ENCODE measurements around the gene MYEOV.

DNA sequence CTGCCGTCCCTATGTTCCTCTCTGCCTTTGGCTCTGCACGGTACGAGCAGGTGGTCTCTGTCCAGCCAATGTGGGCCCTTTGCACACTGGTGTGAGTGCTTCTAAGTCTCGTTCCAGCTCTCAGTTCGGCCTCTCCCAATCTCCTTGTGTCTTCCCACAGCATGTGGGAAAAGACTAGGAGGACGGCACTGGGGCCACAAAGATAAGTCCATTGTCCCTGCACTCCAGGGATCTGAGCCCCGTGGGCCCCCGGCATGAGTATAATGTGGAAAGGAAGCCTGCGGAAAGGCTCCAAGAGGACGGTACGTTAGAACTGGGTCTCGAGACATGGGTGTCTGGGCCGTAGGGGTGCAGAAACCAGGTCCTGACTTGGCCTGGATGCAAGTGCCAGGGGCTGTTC is 16.4 kb downstream of the MYEOV start:
- TF ChIP-seq POLR2A (IDR thresholded peaks at IDR 0.05; ENCODE audit: low read depth), result no peak
- TF ChIP-seq, protein P1, sequence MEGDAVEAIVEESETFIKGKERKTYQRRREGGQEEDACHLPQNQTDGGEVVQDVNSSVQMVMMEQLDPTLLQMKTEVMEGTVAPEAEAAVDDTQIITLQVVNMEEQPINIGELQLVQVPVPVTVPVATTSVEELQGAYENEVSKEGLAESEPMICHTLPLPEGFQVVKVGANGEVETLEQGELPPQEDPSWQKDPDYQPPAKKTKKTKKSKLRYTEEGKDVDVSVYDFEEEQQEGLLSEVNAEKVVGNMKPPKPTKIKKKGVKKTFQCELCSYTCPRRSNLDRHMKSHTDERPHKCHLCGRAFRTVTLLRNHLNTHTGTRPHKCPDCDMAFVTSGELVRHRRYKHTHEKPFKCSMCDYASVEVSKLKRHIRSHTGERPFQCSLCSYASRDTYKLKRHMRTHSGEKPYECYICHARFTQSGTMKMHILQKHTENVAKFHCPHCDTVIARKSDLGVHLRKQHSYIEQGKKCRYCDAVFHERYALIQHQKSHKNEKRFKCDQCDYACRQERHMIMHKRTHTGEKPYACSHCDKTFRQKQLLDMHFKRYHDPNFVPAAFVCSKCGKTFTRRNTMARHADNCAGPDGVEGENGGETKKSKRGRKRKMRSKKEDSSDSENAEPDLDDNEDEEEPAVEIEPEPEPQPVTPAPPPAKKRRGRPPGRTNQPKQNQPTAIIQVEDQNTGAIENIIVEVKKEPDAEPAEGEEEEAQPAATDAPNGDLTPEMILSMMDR (IDR thresholded peaks at IDR 0.05), result no peak
- no peak for TF ChIP-seq EP300 (IDR thresholded peaks at IDR 0.05)
- no peak for TF ChIP-seq POLR2AphosphoS5 (IDR thresholded peaks at IDR 0.05)

All from esophagus muscularis mucosa (tissue), 4 donors.